ENCODE measurements around the gene TNFSF12.

The TNFSF12 gene

DNA sequence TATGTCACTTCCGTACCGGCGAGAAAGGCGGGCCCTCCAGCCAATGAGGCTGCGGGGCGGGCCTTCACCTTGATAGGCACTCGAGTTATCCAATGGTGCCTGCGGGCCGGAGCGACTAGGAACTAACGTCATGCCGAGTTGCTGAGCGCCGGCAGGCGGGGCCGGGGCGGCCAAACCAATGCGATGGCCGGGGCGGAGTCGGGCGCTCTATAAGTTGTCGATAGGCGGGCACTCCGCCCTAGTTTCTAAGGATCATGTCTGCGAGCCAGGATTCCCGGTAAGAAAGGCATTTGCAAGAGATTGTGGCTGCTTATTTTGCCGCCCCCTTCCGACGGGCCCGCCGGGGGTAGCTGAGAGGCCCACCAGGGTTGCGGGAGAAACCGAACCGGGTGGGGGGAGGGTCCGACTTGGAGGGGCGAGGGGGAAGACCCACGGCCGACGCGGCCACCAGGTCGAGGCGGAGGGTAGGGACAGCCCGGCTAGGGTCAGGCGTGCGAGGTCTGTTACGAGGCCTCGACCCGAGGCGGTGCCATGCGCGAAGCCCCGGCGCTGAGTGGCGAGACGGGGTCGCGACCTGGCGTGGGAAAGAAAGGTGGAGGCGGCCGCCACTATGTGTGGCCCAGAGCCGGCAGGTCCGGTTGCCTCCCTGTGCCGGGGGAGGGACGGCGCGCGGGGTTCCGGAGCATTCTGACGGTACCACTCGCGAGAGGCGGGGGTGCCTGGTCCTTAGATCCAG, 23.9 kb downstream of the TNFSF12 start:
- DNase-seq: peak; percentile 100

DNA sequence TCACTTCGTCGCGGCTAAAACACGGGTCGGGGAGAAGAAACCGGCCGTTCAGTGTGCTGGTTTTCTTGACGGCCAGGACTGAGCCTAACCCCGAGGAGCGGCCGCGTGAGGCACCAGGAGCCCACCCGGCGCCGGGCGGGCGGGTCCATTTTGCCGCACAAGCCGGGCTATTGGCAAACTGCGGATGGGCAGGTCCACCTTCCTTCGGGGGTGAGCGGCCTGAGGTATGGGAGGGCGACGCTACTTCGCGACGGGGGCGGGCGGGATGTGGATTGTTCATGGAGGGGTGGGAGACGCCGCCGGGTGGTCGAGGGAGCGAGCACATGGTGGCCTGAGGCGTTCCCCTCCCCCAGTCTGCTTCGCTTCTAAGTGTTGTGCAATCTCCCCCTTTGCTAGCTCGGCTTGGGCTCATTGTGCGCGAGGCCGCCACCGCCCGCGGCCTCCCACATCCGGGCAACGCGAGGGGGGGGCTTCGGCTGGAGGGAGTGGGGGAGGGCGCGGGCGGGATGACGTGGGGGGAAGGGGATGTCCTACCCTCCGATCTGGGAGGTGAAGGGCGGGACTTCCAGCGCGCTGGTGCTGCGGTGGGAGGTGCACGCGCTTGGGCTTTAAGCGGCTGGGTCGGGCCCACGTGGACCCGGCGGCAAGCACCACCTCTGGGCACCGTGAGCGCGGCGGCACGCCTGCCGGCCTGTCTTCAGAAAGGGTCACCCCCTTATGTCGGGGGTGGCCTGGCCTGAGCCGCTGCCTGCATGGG, 24.6 kb downstream of the TNFSF12 start:
- DNase-seq: peak; percentile 89

DNA sequence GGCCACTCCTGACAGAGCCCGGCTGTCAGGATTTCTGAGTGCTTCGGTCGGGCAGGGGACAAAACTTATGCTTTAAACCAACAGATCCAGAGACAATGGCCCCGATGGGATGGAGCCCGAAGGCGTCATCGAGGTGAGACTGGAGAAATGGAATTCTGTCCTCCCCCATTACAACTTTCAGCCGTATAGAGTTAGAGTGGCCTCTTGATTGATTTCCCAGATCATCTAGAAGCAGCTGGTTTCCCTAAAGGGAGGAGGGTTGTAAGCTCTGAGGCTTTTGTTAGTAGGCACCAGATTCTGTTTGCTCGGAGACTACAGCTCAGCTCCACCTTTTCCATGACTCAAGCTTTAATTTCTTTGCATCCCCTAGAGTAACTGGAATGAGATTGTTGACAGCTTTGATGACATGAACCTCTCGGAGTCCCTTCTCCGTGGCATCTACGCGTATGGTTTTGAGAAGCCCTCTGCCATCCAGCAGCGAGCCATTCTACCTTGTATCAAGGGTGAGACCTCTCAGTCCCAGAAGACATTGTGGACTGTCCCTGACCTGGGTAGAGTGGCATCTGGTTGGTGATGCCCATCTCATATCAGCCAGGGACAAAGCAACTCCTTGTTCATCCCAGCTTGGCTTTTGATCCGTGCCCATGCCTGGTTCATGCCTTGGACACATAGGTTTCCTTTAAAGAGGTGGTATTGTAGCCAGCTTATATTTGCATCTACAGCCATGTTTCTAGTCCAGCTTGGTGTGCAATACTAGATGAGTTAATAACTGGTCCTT, 25.5 kb downstream of the TNFSF12 start:
- DNase-seq: no peak

DNA sequence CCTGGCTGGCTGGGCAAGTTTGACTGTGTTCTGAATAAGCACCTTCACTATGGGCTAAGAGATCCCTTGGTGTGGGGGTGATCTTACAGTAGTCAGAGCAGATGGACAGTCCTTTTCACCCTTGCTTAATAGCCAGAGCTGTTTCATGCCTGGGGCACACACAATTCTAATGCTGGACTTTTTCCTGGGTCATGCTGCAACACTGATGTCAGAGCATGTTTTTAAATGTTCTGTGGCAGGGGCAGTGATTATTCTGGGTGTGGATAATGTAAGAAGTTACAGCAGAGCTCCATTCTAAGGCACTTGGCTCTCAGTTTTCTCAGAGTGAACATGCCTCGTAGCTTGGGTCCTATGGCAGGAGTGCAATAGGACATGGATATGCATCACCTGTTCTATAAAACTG, 26.6 kb downstream of the TNFSF12 start:
- no peak for DNase-seq

DNA sequence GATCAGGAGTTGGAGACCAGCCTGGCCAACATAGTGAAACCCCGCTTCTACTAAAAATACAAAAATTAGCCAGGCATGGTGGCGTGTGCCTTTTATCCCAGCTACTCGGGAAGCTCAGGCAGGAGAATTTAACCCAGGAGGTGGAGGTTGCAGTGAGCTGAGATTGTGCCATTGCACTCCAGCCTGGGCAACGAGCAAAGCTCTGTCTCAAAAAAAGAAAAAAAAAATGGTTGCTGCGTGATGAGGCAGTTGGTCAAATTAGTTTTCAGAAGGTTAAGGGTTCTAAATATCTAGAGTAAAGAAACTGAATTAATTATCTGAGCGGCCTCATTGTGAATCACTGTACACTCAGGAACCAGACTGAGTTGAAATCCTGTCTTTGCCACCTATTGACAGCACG, 27.1 kb downstream of the TNFSF12 start:
- DNase-seq: no peak

DNA sequence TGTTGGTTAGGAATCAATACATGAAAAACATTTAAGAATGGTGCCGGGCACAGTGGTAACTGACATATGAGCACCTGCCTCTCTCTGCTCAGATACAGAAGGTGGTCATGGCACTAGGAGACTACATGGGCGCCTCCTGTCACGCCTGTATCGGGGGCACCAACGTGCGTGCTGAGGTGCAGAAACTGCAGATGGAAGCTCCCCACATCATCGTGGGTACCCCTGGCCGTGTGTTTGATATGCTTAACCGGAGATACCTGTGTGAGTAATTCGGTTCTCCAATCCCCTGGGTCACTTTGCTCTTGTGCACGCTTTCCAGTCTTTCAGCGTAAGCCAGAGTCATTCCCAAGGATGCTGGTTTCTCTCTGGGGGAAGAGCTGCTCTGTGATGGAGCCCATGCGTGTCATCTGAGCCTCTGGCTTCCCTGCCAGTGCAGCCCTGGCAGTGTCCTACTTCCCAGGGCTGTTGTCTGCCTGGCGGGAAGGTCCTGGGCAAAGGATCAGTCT, 27.6 kb downstream of the TNFSF12 start:
- no peak for DNase-seq

DNA sequence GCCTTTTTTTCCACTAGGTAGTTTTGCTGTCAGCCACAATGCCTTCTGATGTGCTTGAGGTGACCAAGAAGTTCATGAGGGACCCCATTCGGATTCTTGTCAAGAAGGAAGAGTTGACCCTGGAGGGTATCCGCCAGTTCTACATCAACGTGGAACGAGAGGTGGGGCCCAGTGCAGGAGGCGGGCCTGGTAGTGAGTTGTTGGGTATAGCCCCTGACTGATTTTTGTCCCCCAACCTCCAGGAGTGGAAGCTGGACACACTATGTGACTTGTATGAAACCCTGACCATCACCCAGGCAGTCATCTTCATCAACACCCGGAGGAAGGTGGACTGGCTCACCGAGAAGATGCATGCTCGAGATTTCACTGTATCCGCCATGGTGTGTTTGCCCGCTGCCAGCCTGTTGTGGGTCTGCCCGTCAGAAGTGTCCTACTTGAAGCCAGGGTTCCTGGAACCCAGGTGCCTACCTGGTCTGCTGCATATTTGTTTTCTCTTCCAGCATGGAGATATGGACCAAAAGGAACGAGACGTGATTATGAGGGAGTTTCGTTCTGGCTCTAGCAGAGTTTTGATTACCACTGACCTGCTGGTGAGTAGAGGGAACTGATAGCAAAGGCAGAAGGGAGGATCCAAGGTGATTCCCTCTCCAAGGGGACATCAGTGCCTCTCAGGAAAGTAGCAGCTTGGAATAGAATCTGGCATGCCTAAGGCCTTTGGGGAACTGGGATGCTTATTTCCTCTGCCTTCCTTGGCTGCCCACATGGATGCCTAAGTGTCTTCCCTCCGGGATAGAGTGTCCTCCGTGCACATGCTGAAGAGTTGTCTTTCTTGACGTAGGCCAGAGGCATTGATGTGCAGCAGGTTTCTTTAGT, 28.7 kb downstream of the TNFSF12 start:
- no peak for DNase-seq

DNA sequence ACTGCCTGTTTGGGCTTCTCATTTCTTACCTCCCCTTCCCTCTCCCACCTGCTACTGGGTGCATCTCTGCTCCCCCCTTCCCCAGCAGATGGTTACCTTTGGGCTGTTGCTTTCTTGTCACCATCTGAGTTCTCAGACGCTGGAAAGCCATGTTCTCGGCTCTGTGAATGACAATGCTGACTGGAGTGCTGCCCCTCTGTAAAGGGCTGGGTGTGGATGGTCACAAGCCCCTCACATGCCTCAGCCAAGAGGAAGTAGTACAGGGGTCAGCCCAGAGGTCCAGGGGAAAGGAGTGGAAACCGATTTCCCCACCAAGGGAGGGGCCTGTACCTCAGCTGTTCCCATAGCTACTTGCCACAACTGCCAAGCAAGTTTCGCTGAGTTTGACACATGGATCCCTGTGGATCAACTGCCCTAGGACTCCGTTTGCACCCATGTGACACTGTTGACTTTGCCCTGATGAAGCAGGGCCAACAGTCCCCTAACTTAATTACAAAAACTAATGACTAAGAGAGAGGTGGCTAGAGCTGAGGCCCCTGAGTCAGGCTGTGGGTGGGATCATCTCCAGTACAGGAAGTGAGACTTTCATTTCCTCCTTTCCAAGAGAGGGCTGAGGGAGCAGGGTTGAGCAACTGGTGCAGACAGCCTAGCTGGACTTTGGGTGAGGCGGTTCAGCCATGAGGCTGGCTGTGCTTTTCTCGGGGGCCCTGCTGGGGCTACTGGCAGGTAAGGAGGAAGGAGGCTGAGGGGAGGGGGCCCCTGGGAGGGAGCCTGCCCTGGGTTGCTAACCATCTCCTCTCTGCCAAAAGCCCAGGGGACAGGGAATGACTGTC, 30.4 kb downstream of the TNFSF12 start, which contains the start of gene CD68:
Gene CD68, plus strand, starts transcription at position 638 of the 833 bp plus-strand sequence. Its CDS starts 40 bp downstream, at position 678.
- peak; percentile 34 for DNase-seq

DNA sequence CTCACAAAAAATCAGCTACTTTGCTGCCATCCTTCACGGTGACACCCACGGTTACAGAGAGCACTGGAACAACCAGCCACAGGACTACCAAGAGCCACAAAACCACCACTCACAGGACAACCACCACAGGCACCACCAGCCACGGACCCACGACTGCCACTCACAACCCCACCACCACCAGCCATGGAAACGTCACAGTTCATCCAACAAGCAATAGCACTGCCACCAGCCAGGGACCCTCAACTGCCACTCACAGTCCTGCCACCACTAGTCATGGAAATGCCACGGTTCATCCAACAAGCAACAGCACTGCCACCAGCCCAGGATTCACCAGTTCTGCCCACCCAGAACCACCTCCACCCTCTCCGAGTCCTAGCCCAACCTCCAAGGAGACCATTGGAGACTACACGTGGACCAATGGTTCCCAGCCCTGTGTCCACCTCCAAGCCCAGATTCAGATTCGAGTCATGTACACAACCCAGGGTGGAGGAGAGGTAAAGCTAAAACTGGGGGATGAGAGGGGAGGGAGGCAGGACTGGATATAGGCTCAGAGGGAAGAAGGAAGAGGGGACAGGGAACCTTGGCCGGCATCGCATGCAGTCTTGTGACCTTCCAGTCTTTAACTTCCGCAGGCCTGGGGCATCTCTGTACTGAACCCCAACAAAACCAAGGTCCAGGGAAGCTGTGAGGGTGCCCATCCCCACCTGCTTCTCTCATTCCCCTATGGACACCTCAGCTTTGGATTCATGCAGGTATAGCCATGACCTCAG, 31.2 kb downstream of the TNFSF12 start:
- no peak for DNase-seq

DNA sequence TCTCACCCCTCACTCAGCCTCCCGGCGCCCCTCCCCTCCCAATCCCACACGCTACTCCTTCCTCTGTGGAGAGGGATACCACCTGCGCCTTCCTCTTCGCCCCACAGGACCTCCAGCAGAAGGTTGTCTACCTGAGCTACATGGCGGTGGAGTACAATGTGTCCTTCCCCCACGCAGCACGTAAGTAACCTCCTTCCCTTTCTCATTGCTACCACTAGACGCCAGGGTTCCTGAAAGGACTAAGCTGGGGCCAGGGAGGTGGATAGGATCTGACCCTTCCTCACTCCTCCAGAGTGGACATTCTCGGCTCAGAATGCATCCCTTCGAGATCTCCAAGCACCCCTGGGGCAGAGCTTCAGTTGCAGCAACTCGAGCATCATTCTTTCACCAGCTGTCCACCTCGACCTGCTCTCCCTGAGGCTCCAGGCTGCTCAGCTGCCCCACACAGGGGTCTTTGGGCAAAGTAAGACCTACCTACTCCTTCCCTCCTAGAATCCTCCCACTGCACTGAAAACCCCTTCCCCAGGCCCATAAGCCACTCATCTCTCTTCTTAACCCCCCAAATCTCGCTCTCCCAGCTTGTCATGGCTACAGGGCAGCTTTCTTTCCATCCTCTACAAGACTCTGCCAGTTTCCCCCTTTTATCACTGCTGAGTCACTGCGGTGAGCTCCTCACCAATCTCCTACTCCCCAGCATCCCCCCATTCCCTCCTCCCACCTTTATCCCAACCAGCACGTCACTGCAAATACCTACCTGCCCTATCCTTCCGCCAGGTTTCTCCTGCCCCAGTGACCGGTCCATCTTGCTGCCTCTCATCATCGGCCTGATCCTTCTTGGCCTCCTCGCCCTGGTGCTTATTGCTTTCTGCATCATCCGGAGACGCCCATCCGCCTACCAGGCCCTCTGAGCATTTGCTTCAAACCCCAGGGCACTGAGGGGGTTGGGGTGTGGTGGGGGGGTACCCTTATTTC, 32.0 kb downstream of the TNFSF12 start:
- DNase-seq: no peak

DNA sequence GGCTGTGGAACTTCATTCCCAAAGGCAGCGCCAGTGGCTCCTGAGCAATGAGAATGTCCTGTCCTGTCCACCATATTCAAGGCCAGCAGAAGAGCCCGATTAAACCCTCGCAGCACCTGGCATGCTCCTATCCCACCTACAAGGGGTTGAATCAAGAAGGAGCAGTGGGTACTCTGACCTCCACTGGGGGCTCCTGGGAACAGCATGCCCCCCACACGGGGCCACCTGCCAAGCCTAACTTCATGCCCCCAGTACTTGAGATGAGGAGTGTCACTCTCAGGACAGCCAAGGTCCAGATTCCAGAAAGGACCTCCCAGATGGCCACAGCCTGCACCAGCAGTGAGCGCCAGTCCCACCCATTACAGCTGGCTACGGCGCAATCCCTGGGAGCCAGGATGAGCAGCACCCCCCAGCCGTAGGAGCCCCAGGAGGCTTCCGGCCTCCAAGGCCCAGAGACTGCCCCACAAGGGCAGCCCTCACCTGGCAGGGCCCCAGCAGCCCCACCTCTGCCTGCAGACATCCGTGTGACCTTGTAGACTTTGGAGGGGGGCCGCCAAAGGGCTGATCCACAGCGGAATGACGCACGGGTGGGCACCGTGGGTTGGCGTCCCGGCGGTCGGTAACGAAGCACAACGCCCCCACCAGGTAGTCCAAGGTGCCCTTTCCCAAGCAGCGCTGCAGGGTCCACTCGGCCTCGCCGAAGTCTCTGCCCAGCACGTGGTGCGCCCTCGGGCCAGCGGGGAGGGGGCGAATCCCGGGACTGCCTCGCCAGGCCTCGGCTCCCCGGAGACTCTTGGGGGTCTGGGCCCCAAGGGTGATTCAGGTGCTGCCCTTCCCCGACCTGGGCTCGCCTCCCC, 33.8 kb downstream of the TNFSF12 start:
- DNase-seq: no peak

DNA sequence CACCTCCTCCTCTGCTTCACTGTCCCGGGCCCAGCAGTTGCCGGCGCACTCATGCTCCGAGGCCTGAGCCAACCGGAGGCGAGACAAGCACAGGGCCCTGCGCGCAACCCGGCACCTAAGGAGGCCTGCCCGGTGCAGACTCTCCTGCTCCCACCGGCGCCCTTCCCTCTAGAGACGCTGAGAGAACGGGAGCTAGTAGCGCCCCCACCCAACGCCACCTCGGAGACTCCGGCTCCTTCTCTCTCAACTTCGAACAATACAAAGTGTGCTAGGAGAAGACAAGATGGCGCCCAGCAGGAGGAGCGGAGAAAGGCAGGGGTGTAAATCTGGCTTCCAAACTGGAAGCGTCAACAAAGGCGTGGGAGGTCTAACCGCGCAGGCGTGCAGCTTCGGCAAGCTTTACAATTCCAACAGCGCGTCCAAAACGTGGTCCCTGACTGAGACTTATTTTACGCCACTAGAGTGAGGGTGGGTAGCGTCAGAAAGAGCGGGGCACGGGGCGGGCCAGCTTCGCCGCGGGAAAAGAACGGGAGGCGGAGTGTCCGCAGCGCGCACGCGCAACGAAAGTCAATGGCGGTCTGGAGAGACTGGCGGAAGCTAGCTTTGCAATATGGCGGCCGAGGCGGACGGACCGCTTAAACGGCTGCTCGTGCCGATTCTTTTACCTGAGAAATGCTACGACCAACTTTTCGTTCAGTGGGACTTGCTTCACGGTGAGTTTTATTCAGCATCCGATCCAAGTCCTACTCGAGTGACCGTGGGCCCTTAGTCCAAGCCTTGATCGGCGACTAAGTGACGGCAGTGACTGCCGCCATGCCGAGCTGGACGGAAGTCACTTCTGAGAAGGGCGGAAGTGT, 34.6 kb downstream of the TNFSF12 start, which contains the start of gene MPDU1:
Gene MPDU1, plus strand, starts transcription at position 600 of the 857 bp plus-strand sequence. Its CDS starts 11 bp downstream, at position 611.
- DNase-seq: peak; percentile 96

DNA sequence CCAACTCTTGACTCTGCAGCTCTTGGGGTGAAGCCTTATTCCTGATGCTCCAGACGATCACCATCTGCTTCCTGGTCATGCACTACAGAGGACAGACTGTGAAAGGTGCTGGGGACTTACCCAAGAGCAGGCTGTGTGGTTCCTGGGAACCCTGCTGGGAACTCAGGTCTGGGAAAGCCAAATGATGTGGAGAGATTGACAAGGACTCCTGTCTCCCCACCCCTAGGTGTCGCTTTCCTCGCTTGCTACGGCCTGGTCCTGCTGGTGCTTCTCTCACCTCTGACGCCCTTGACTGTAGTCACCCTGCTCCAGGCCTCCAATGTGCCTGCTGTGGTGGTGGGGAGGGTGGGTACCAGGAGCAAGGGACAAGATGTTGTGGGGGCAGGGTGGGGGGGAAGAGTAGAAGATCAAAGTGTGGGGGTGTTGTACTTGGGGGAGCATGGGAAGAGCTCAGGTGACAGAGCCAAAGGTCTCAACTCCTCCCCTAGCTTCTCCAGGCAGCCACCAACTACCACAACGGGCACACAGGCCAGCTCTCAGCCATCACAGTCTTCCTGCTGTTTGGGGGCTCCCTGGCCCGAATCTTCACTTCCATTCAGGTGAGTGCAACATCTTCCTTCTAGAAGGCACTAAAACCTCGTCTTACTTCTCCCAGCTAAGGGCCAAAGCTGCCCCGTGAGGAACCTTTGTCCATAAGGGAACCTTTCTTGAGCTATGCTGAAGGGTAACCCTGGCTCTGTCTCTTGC, 38.0 kb downstream of the TNFSF12 start:
- no peak for DNase-seq

DNA sequence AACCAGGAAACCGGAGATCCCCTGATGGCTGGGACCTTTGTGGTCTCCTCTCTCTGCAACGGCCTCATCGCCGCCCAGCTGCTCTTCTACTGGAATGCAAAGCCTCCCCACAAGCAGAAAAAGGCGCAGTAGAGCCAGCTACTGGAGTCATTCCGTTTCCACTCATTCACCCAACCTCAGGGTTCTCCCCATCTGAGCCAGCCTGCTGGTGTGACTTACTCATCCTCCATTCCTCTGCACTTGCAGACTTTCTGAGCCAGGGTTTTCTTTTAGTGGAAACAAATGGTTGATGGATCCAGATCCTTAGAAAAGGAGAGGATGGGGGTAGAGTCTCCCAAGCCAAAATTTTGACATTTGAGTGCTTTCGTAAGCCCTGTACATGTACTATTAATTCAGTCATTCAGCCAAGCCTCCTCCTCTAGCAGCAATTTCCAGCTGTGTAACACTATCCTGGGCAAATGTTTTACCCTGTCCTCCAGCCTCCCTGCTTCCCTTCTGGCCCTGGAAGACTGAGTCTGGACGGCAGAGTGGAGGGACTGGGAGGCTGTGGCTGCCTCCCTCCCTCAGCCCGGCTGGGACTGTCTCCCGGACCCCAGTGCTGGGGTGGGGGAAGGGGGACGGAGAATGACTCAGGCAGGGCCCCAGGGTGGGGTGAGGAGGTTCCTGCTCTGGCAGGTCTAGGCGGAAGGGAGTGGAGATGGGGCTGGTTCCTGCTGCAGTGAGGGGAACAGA, 38.7 kb downstream of the TNFSF12 start:
- no peak for DNase-seq

DNA sequence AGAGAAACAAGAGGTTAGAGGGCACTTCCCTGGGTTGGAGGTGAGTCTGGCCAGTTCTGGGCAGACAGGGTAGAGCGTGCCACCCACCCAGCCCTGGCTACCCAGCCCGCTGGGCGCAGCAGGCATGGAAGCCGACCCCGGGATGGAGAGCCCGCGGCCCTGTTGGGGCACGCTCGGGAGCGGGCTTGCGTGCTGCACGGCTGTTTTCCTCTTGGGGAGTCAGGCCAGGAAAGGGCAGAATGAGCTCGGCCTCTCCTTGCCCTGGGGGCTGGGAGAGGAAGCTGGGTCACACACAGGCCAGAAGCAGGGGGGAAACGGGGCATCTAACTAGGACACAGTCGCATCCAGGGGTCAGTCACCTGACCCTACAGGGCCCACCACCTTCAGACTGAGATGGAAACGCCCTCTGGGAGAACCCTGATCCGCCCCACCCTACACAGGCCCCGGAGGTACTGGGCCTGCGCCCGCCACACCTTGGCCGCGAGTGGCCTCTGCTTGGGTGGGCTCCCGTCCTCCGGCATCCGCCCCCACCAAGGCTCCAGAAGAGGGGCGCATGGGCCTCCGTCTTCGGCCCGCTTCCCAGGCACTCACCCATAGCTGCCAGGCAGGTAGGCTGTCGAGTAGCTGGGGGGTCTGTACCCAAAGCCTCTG, 39.8 kb downstream of the TNFSF12 start:
- DNase-seq: no peak

Measured in central memory CD4-positive, alpha-beta T cell (primary cell).